Measurements from ENCODE around the gene RAD9A.

- no peak for TF ChIP-seq POLR2A (IDR thresholded peaks at IDR 0.05)
- TF ChIP-seq CTCF (IDR thresholded peaks at IDR 0.05) = no peak
These were observed 15.5 kb upstream of the RAD9A start for GRCh38 chr11:67376063-67376820.

Measured in body of pancreas (tissue), 4 donors.